ENCODE data around the gene C4orf50. TPM values are rescaled to one million over a fixed set of nuclear protein-coding genes. Genes with fewer than 3 reads are reported as not detected.

The C4orf50 gene
- total RNA-seq, 1 experiment from 2014 or later, result 0.17 TPM

DNA sequence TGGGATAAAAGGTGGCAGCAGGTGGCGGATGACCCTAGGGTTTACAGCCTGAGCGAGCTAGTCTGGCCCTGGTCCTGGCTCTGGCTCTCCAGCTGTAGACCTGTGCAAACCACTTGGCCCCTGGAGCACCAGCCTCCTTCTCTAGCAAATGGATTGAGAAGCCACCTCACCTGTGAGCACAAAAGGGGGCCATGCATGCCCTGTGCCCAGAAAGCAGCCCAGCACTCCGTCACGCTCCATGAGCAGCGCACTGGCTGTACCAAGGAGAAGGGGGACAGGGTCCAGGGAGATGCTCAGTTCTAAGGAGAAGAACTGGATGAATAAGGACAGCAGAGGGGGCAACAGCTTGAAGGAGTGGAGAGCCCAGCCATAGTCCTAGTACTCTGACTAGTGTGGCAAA, 46.9 kb upstream of the C4orf50 start:
- Mint-ChIP-seq H3K27me3 (ENCODE audit: low read depth) (peaks cover 15% of the 10 kb centered on the region), H3K36me3 (ENCODE audit: insufficient read depth in 1 of 3, low read depth in 3 of 3) (peaks cover 7 to 9% (median 9%) of the 10 kb centered on the region in 3 experiments), H3K4me3 (no peak overlapping the region), H3K4me1 (peaks cover 0 to 4% of the 10 kb centered on the region in 2 experiments; a peak in 2 of 4 replicates), H3K9me3 (peaks cover 2 to 3% of the 10 kb centered on the region in 2 experiments; a peak in 4 of 5 replicates), H3K27ac (no peak overlapping the region)
- H3K79me1 ChIP-seq (ENCODE audit: insufficient read depth, low read depth, low read length, poor library complexity, severe bottlenecking), result no peaks in the 10 kb centered on the region
- H2BK120ac ChIP-seq (ENCODE audit: low read depth, low read length, poor library complexity, severe bottlenecking), result no peak overlapping the region
- no peaks in the 10 kb centered on the region for H3K79me2 ChIP-seq (ENCODE audit: insufficient read depth, low read length)
- H2BK5ac ChIP-seq (ENCODE audit: insufficient read length, low read length), result no peak overlapping the region
- no peak overlapping the region for H3K18ac ChIP-seq (ENCODE audit: insufficient read length, low read depth, low read length)
- no peak overlapping the region for H3K23ac ChIP-seq (ENCODE audit: insufficient read length, low read depth, low read length)
- no peak overlapping the region for H3K14ac ChIP-seq (ENCODE audit: insufficient read depth, low read length)
- H3K9me3 ChIP-seq (ENCODE audit: control insufficient read depth, low read depth, low read length), result no peaks in the 10 kb centered on the region
- H3K4ac ChIP-seq (ENCODE audit: low read depth, low read length), result no peak overlapping the region
- H4K8ac ChIP-seq (replicated peaks; ENCODE audit: insufficient read length, low read depth, low read length), result no peak overlapping the region
- no peak overlapping the region for H3K4me2 ChIP-seq (ENCODE audit: insufficient read depth, insufficient read length, low read length)
- no peak for DNase-seq
- no peak overlapping the region for H2BK12ac ChIP-seq (ENCODE audit: insufficient read length, low read depth, low read length)
- H4K5ac ChIP-seq (ENCODE audit: insufficient read length, low read depth, low read length), result no peak overlapping the region
- no peak overlapping the region for H3K27ac ChIP-seq (ENCODE audit: insufficient read length, low read depth, low read length)
- no CpG with 5 or more reads among the region's 5 CpGs for WGBS (ENCODE audit: extremely low coverage, insufficient read length, low lambda C conversion rate)
- H4K20me1 ChIP-seq (ENCODE audit: control insufficient read depth, insufficient read depth, insufficient read length), result no peaks in the 10 kb centered on the region
- no peaks in the 10 kb centered on the region for H3K27me3 ChIP-seq (ENCODE audit: insufficient read depth, low read length)
- H3K23me2 ChIP-seq (ENCODE audit: insufficient read length, low read depth, low read length, poor library complexity, severe bottlenecking), result no peaks in the 10 kb centered on the region
- no peak overlapping the region for H2BK20ac ChIP-seq (ENCODE audit: low read depth, low read length, poor library complexity, severe bottlenecking)
- H2BK15ac ChIP-seq (ENCODE audit: low read depth, low read length), result no peak overlapping the region
- no peak overlapping the region for H2AK5ac ChIP-seq (ENCODE audit: insufficient read length, low read length)
- no peak overlapping the region for H4K91ac ChIP-seq (ENCODE audit: insufficient read length, low read depth, low read length)
- no peaks in the 10 kb centered on the region for H3K4me1 ChIP-seq (ENCODE audit: insufficient read depth, low read length)
- TF ChIP-seq CTCF (conservative IDR thresholded peaks at IDR 0.05), result no peak
- no peak overlapping the region for H2AFZ ChIP-seq (ENCODE audit: low read length)
- no peak overlapping the region for H3K9ac ChIP-seq (ENCODE audit: extremely low read depth, insufficient read length, low read length)
- no peak overlapping the region for H3T11ph ChIP-seq (ENCODE audit: low read length)
- no peak overlapping the region for H3K56ac ChIP-seq (ENCODE audit: insufficient read length, low read depth, low read length)

Measured in H9 (cell line).